Measurements from ENCODE around the gene CBX4. TPM values are rescaled to one million over a fixed set of nuclear protein-coding genes. Genes with fewer than 3 reads are reported as not detected.

CBX4 gene
- total RNA-seq, result 5.5 and 6.5 TPM in 2 replicates

DNA sequence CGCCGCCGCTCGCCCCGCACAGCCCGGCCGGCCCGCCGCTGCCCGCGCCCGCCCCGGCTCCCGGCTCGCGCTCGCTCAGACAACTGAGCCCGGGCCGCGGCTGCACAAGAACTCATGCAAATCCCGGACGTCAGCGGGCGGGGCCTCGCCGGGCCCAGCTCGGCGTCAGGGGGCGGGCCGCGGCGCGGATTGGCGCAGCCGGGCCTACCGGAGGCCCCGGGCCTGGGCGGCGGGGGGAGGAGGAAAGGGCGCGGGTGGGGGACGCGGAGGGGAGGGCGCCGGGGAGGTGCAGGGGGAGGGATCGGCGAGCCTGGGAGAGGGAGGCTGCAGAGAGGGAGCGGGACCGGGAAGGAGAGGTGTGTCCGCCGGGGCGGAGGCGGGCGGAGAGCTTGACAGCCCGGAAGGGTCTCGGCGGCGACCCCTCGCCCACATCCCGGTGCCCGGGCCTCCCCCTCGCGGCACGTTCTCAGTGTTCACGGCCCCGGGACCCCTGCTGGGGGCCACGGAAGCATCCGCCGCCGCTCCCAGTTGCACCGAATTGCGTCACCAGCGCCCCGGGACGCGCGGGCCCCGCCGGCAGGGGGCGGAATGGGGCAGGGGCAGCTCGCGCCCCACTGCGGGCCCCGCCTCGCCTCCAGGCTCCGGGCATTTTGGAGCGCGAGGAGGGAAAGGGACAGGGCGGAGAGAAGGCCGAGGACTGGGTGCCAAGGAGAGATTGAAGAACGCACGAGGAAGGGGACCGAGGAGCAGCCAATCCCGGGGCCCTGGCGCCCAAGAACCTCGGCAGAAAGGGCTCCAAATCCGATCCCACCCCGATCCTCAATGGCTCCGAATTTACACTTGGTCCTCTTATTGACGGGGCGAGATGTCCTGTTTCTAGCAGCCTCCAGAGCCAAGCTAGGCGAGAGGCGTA is at the start of gene CBX4:
Gene CBX4 (minus strand): TSS at position 85 of the 913 bp plus-strand sequence. CDS start 189 bp downstream, outside the sequence.

DNA sequence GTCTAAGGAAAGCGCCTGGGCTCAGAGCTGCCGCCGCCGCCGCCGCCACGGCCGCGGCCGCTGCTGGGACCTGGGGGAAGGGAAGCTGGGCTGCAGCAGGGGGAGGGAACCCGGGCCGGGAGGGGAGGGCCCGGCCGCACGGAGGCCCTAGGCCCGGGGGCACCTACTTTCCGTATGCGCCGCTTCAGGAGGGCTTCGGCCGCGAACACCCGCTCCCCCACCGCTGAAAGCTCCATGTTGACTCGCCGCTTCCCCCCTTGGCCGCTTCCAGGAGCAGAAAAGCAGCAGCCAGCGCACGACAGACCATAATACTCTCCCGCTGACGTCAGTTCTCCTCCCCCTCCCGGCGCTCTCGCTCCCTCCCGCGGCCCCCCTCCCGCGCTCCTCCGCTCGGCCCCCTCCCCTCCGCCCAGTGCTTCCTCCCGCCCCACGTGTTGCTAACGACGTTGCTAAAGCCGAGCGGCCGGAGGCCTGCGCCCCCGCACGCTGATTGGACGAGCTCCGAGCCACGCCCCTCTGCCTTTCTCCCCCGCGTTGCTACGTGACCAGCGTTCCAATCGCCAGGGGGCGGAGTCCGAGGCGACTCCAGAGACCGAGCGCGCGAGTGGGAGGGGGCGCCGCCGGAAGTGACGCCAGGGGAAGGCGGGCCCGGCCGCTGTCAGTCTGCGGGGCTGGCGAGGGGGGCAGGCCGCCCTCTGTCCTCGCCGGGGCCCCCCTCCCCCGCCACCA is 42.3 kb downstream of the CBX4 start, which contains the start of gene CBX8:
Gene CBX8 (minus strand): TSS at position 315 of the 729 bp plus-strand sequence. CDS start 79 bp downstream, at position 236.

Other genes starting within 250 kb of the CBX4 start
- not detected in 2 replicates for gene RBFOX3, start 228.4 kb downstream of the CBX4 start, total RNA-seq
- not detected in 2 replicates for gene ENPP7, start 108.5 kb downstream of the CBX4 start, total RNA-seq
- 0.32 and 1.2 TPM in 2 replicates for gene CBX2, start 61.3 kb downstream of the CBX4 start, total RNA-seq
- gene CBX8, start 42.4 kb downstream of the CBX4 start, total RNA-seq, result 2.5 and 5.6 TPM in 2 replicates
- 41.0 and 51.4 TPM in 2 replicates for gene TBC1D16, start 196.4 kb upstream of the CBX4 start, total RNA-seq
- gene CCDC40, start 197.2 kb upstream of the CBX4 start, total RNA-seq, result 3.5 TPM in 2 replicates